H1 (cell line): ENCODE data around the gene VWA5A. TPM values are rescaled to one million over a fixed set of nuclear protein-coding genes. Genes with fewer than 3 reads are reported as not detected.

Source experiments
- CTCF ChIA-PET: fragments of 300-600 bp; sonication (Branson Sonifier 250); formaldehyde crosslinking; loops from one replicate; lab custom pipeline; 2021; ENCODE audit not compliant: partially characterized antibody; lab: Charles Lee
- POLR2A ChIA-PET: fragments of 300-600 bp; sonication (Branson Sonifier 250); formaldehyde crosslinking; loops from one replicate; lab custom pipeline; 2021; ENCODE audit warnings: inconsistent platforms; ENCODE audit not compliant: partially characterized antibody; lab: Charles Lee
- DNase-seq, 2 experiments: peaks; one replicate each; pipeline versions ENCODE4 v3.0.0 to v3.0.0-alpha.2; 2010 to 2022; ENCODE audit warnings: low spot score in 2 of 2, low read depth in 1 of 2, mixed read lengths in 1 of 2
- FAIRE-seq: peaks from 2 replicates; lab custom pipeline; 2011; peaks lifted over from hg19 to GRCh38; lab: Jason Lieb, UNC
- H2AFZ ChIP-seq: 2 replicates; pipeline ENCODE4 v1.8.1; 2012; ENCODE audit warnings: low read length, inconsistent platforms
- H2AK5ac ChIP-seq: 2 replicates; pipeline ENCODE4 v1.6.1; 2013; ENCODE audit warnings: low read depth, low read length
- H2BK120ac ChIP-seq: replicated peaks from 2 replicates; pipeline ENCODE3; 2013; ENCODE audit warnings: low read depth, low read length, inconsistent platforms
- H2BK12ac ChIP-seq: 2 replicates; pipeline ENCODE4 v1.6.1; 2013; ENCODE audit warnings: low read depth, low read length
- H2BK15ac ChIP-seq: 2 replicates; pipeline ENCODE4 v1.6.1; 2013; ENCODE audit warnings: low read length
- H2BK20ac ChIP-seq: 2 replicates; pipeline ENCODE4 v1.6.1; 2013; ENCODE audit warnings: low read length
- H2BK5ac ChIP-seq: 2 replicates; pipeline ENCODE4 v1.6.1; 2013; ENCODE audit warnings: low read depth, low read length
- H3K14ac ChIP-seq: 2 replicates; pipeline ENCODE4 v1.6.1; 2013; ENCODE audit warnings: inconsistent platforms; ENCODE audit not compliant: insufficient read length
- H3K18ac ChIP-seq: 2 replicates; pipeline ENCODE4 v1.6.1; 2013; ENCODE audit warnings: low read length; ENCODE audit errors: extremely low read depth
- H3K23ac ChIP-seq: 2 replicates; pipeline ENCODE4 v1.6.1; 2013; ENCODE audit warnings: inconsistent platforms; ENCODE audit not compliant: insufficient read length
- H3K23me2 ChIP-seq: 2 replicates; pipeline ENCODE4 v1.6.1; 2013; ENCODE audit warnings: low read depth, low read length
- H3K27ac ChIP-seq: 2 replicates; pipeline ENCODE4 v1.6.1; 2011; ENCODE audit warnings: low read depth, low read length, inconsistent platforms
- H3K27me3 ChIP-seq, 4 experiments: replicated peaks in 1 of 4; 1 replicate in 1 of 4; 2 replicates in 3 of 4; pipeline versions ENCODE4 v1.6.1 to v1.8.1; 2011 to 2013; ENCODE audit warnings: low read length in 3 of 4, mild to moderate bottlenecking in 3 of 4, inconsistent platforms in 2 of 4, mixed read lengths in 2 of 4, moderate library complexity in 1 of 4; ENCODE audit not compliant: control insufficient read depth in 3 of 4, insufficient read depth in 3 of 4; ENCODE audit errors: extremely low read depth in 1 of 4
- H3K36me3 ChIP-seq, 4 experiments: 2 replicates each; pipeline versions ENCODE4 v1.6.1 to v1.8.1; 2011 to 2013; ENCODE audit warnings: mild to moderate bottlenecking in 4 of 4, low read length in 3 of 4, moderate library complexity in 2 of 4, control low read depth in 1 of 4, inconsistent platforms in 1 of 4; ENCODE audit not compliant: insufficient read depth in 4 of 4, control insufficient read depth in 2 of 4
- H3K4ac ChIP-seq: replicated peaks from 2 replicates; pipeline ENCODE3; 2013; ENCODE audit warnings: low read length, low read depth, mixed read lengths, inconsistent platforms; ENCODE audit not compliant: insufficient read length
- H3K4me1 ChIP-seq, 4 experiments: replicated peaks in 1 of 4; 1 replicate in 1 of 4; 2 replicates in 3 of 4; pipeline versions ENCODE4 v1.6.1 to v1.8.1; 2011 to 2013; ENCODE audit warnings: low read length in 3 of 4, inconsistent platforms in 2 of 4, mixed read lengths in 1 of 4; ENCODE audit not compliant: insufficient read depth in 4 of 4, control insufficient read depth in 3 of 4
- H3K4me2 ChIP-seq, 2 experiments: 2 replicates each; pipeline versions ENCODE4 v1.6.1 to v1.8.1; 2011 to 2013; ENCODE audit warnings: low read depth in 2 of 2, low read length in 2 of 2, control low read depth in 1 of 2, inconsistent platforms in 1 of 2, mild to moderate bottlenecking in 1 of 2; ENCODE audit not compliant: insufficient read depth in 1 of 2
- H3K4me3 ChIP-seq, 4 experiments: fragments of 200-600, 300-600 bp in 1 of 4; sonication (generic), shearing (Covaris generic), sonication (Bioruptor Twin) in 1 of 4; 2 replicates each; pipeline versions ENCODE4 v1.5.1 to v1.8.1; 2011 to 2016; ENCODE audit warnings: low read length in 4 of 4, low read depth in 3 of 4, control low read depth in 2 of 4, inconsistent platforms in 2 of 4, mild to moderate bottlenecking in 2 of 4, mixed read lengths in 1 of 4, moderate library complexity in 1 of 4; ENCODE audit not compliant: insufficient read depth in 2 of 4; ENCODE audit errors: extremely low read depth in 1 of 4
- H3K56ac ChIP-seq: replicated peaks from 2 replicates; pipeline ENCODE3; 2013; ENCODE audit warnings: low read depth, mild to moderate bottlenecking, mixed read lengths, low read length, inconsistent platforms; ENCODE audit not compliant: insufficient read length
- H3K79me1 ChIP-seq: 2 replicates; pipeline ENCODE4 v1.6.1; 2013; ENCODE audit warnings: low read depth, low read length, control low read depth
- H3K79me2 ChIP-seq, 2 experiments: 2 replicates each; pipeline versions ENCODE4 v1.6.1 to v1.8.1; 2012 to 2013; ENCODE audit warnings: low read length in 2 of 2, mild to moderate bottlenecking in 2 of 2, inconsistent platforms in 1 of 2; ENCODE audit not compliant: insufficient read depth in 2 of 2, control insufficient read depth in 1 of 2
- H3K9ac ChIP-seq, 4 experiments: replicated peaks in 1 of 4; 1 replicate in 1 of 4; 2 replicates in 3 of 4; pipeline versions ENCODE4 v1.6.1 to v1.8.1; 2011 to 2013; ENCODE audit warnings: low read depth in 3 of 4, low read length in 3 of 4, control low read depth in 2 of 4, mild to moderate bottlenecking in 2 of 4, moderate library complexity in 2 of 4, inconsistent platforms in 1 of 4; ENCODE audit errors: extremely low read depth in 1 of 4
- H3K9me3 ChIP-seq, 2 experiments: 2 replicates each; pipeline versions ENCODE4 v1.6.1 to v1.8.1; 2012 to 2013; ENCODE audit warnings: mild to moderate bottlenecking in 2 of 2, moderate library complexity in 2 of 2, control low read depth in 1 of 2, inconsistent platforms in 1 of 2, low read depth in 1 of 2, low read length in 1 of 2, mixed read lengths in 1 of 2; ENCODE audit not compliant: insufficient read depth in 2 of 2
- H4K20me1 ChIP-seq, 2 experiments: replicated peaks in 1 of 2; 2 replicates each; pipeline versions ENCODE3 to v1.8.1; 2011 to 2013; ENCODE audit warnings: inconsistent platforms in 2 of 2, low read length in 2 of 2, mild to moderate bottlenecking in 1 of 2; ENCODE audit not compliant: insufficient read depth in 2 of 2, control insufficient read depth in 1 of 2
- H4K5ac ChIP-seq: 2 replicates; pipeline ENCODE4 v1.6.1; 2013; ENCODE audit warnings: low read length, low read depth, mixed read lengths, inconsistent platforms; ENCODE audit not compliant: insufficient read length
- H4K8ac ChIP-seq: 2 replicates; pipeline ENCODE4 v1.8.0; 2013; ENCODE audit warnings: mild to moderate bottlenecking, moderate library complexity, low read length, inconsistent platforms; ENCODE audit not compliant: insufficient read depth; ENCODE audit errors: extremely low read depth
- H4K91ac ChIP-seq: replicated peaks from 2 replicates; pipeline ENCODE3; 2013; ENCODE audit warnings: low read length, mixed read lengths, inconsistent platforms; ENCODE audit not compliant: insufficient read length
- CBX5 ChIP-seq: fragments of 300-800, 300-1000 bp; sonication (generic); IDR thresholded peaks from 2 replicates; pipeline ENCODE4 v1.7.1; 2016; ENCODE audit warnings: antibody characterized with exemption, low read length, low read depth
- CTCF ChIP-seq, 3 experiments: IDR thresholded peaks; 1 replicate in 2 of 3; 2 replicates in 1 of 3; pipeline versions ENCODE4 v1.5.1 to v1.6.1; 2011; ENCODE audit warnings: low read length in 3 of 3, mild to moderate bottlenecking in 3 of 3, inconsistent platforms in 2 of 3, low read depth in 1 of 3, moderate library complexity in 1 of 3; ENCODE audit not compliant: insufficient read depth in 1 of 3; ENCODE audit errors: control extremely low read depth in 1 of 3
- MAFK ChIP-seq: IDR thresholded peaks from 2 replicates; pipeline ENCODE4 v1.6.1; 2012; ENCODE audit warnings: low read depth, mild to moderate bottlenecking, improper control_type of control experiment, low read length
- MAX ChIP-seq: IDR thresholded peaks from 2 replicates; pipeline ENCODE4 v1.6.1; 2012; ENCODE audit warnings: inconsistent platforms
- RAD21 ChIP-seq, 2 experiments: IDR thresholded peaks in 1 of 2; conservative IDR thresholded peaks in 1 of 2; 2 replicates each; pipeline ENCODE4 v1.6.1; 2011; ENCODE audit warnings: low read depth in 2 of 2, low read length in 2 of 2, improper control_type of control experiment in 1 of 2, inconsistent platforms in 1 of 2, mild to moderate bottlenecking in 1 of 2, moderate library complexity in 1 of 2
- RNF2 ChIP-seq: fragments of 200-900, 300-1000 bp; sonication (generic); IDR thresholded peaks from 2 replicates; pipeline ENCODE4 v1.7.1; 2016; ENCODE audit warnings: borderline replicate concordance, low read depth, mild to moderate bottlenecking, antibody characterized with exemption, low read length; ENCODE audit not compliant: poor library complexity, severe bottlenecking; ENCODE audit errors: missing control alignments
- WGBS, 2 experiments: shearing (Covaris generic) in 1 of 2; methylation state at CpG; one replicate each; pipeline versions ENCODE4 v1.1.6 to v1.1.7; 2013 to 2015; ENCODE audit warnings: low lambda C conversion rate in 2 of 2, mixed read lengths in 2 of 2, inconsistent platforms in 1 of 2, low coverage in 1 of 2, missing lambda C conversion rate in 1 of 2; ENCODE audit not compliant: insufficient replicate concordance in 2 of 2, insufficient coverage in 1 of 2, insufficient read length in 1 of 2; ENCODE audit errors: extremely low coverage in 1 of 2, missing lambda C conversion rate in 1 of 2; 5-methylcytosine and 5-hydroxymethylcytosine counted together
- polyA plus RNA-seq, 7 experiments: library from polyadenylated mRNA; depleted of rRNA in 3 of 7; stranded (reverse) in 5 of 7; unstranded in 2 of 7; fragments of >200 nt in 5 of 7; fragments of 200-250 nt in 2 of 7; gene quantifications; 1 replicate in 5 of 7; 2 replicates in 1 of 7; 4 replicates in 1 of 7; pipeline versions ENCODE4 v1.2.1 to v1.2.3, GENCODE V29; 2011 to 2013; ENCODE audit warnings: missing spikeins in 2 of 7, mixed read lengths in 2 of 7
- total RNA-seq: library from RNA; stranded (reverse); fragmentation: NEBNext Ultra II Directional; extraction: Animal tissue kit (Norgen Biotek cat#: 25700); gene quantifications from 2 replicates; pipeline ENCODE4 v1.2.1, GENCODE V29; 2021
- TF ChIP-seq, protein P1 (sequence below): IDR thresholded peaks from 2 replicates; pipeline ENCODE4 v1.6.1; 2011; ENCODE audit warnings: low read depth, mild to moderate bottlenecking, low read length; ENCODE audit not compliant: insufficient read depth

VWA5A gene
- total and polyA plus RNA-seq, 2 of the 8 experiments (the other 6 are each of a cell fraction or from before 2014, with no cell fraction given): 12.5 to 20.4 TPM

DNA sequence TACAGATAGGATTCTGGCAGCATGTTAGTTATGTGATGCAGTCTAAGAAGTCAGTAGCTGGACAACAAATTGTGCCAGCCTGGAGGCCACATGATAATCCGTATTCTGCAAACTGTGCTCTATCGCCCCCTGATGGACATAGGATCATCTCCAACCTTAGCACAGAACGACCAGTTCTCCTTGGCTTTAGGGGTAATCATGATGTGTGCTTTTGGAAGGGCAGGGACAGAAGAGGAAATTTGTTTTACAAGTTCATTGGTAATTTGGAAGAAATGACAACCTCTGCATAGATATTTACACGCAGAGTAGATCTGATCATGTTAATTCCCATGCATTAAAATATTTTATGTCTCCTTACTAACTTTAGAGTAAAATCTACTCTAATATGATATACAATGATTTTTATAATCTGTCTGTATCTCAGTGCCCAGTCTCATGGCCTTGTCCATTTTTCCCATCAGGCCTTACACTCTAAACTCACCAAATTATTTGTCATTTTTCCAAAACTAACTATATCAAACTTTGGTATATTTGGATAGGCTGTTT is 80.0 kb downstream of the VWA5A start:
- FAIRE-seq (peak; percentile 90), DNase-seq (peak in 1 of 2 experiments; percentile 67)
- Histone ChIP-seq H3K23ac (no peak overlapping the region), H4K91ac (no peak overlapping the region), H2BK15ac (no peak overlapping the region), H3K4me1 (peaks cover 0 to 3% (median 0%) of the 10 kb centered on the region in 4 experiments; a peak in 1 of 7 replicates), H3K56ac (no peak overlapping the region), H3K14ac (no peak overlapping the region), H3K4ac (no peak overlapping the region), H3K9me3 (no peaks in the 10 kb centered on the region), H3K27ac (no peak overlapping the region), H3K23me2 (no peaks in the 10 kb centered on the region), H3K79me1 (no peaks in the 10 kb centered on the region), H2AFZ (peak overlapping the region; percentile 16; the same call in 1 of the 2 replicates), H4K20me1 (no peaks in the 10 kb centered on the region), H2BK120ac (no peak overlapping the region), H3K18ac (no peak overlapping the region), H2BK5ac (no peak overlapping the region), H3K9ac (no peak overlapping the region), H4K8ac (no peak overlapping the region), H3K36me3 (no peaks in the 10 kb centered on the region), H3K79me2 (no peaks in the 10 kb centered on the region), H3K4me3 (no peak overlapping the region), H2BK20ac (no peak overlapping the region), H3K27me3 (peaks cover 1 to 15% (median 11%) of the 10 kb centered on the region in 4 experiments; a peak in 5 of 7 replicates), H4K5ac (no peak overlapping the region), H3K4me2 (no peak overlapping the region), H2AK5ac (no peak overlapping the region), H2BK12ac (no peak overlapping the region)
- CTCF ChIA-PET: interaction anchor here (0.7 to 3.9 kb wide), 26 partner anchors 10 to 334 kb away, joined by 3 to 39 read pairs (median 4); no protein-coding TSS in a partner anchor
- WGBS, 2 experiments: 32% methylated on average over 4 of the region's 4 CpGs; no CpG with 5 or more reads in 1 of the 2 experiments
- TF ChIP-seq RAD21 (IDR thresholded peaks at IDR 0.05 in 1 of 2, conservative IDR thresholded peaks at IDR 0.05 in 1 of 2; ENCODE audit: low read depth in 2 of 2, low read length in 2 of 2) (peak; percentile 76 to 84), CBX5 (no peak), MAX (0 out of 2 replicates have a peak, but pooled peaks have one; percentile 16), MAFK (no peak), CTCF (IDR thresholded peaks at IDR 0.05; ENCODE audit: control extremely low read depth in 1 of 3, insufficient read depth in 1 of 3, low read depth in 1 of 3, low read length in 3 of 3) (peak; percentile 59 to 91 (median 74)), RNF2 (no peak)
- TF ChIP-seq, protein P1, sequence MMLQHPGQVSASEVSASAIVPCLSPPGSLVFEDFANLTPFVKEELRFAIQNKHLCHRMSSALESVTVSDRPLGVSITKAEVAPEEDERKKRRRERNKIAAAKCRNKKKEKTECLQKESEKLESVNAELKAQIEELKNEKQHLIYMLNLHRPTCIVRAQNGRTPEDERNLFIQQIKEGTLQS: no peak
- POLR2A ChIA-PET: no interaction called here
